Thoracic aorta (tissue), 2 donors: Measurements from ENCODE around the gene GNG3. TPM values are rescaled to one million over a fixed set of nuclear protein-coding genes. Genes with fewer than 3 reads are reported as not detected.

ENCODE experiments used
- ATAC-seq: fragments of 150-250 bp; one replicate; pipeline ENCODE4 v1.8.0; 2017; ENCODE audit warnings: low read depth; ENCODE audit not compliant: insufficient number of reproducible peaks, low FRiP score
- DNase-seq: peaks from one replicate; pipeline ENCODE4 v3.0.0-alpha.2; 2020; ENCODE audit warnings: low spot score
- H3K27ac ChIP-seq, 2 donors: fragments of 200-600 bp; sonication (generic); 1 replicate in 1 of 2; 2 replicates in 1 of 2; pipeline ENCODE4 v1.5.1; 2016; ENCODE audit warnings: mild to moderate bottlenecking in 2 of 2, moderate library complexity in 2 of 2
- H3K27me3 ChIP-seq: fragments of 200-600 bp; sonication (generic); replicated peaks from 2 replicates; pipeline ENCODE4 v1.6.0; 2016; ENCODE audit warnings: mild to moderate bottlenecking; ENCODE audit not compliant: insufficient read depth
- H3K36me3 ChIP-seq: fragments of 200-600 bp; sonication (generic); one replicate; pipeline ENCODE4 v1.5.1; 2016
- H3K4me1 ChIP-seq, 2 donors: fragments of 200-600 bp; sonication (generic); 1 replicate in 1 of 2; 2 replicates in 1 of 2; pipeline versions ENCODE4 v1.5.1 to v1.6.0; 2016; ENCODE audit warnings: low read depth in 2 of 2, mild to moderate bottlenecking in 1 of 2; ENCODE audit not compliant: control insufficient read depth in 1 of 2
- H3K4me3 ChIP-seq: fragments of 200-600 bp; sonication (generic); 2 replicates; pipeline ENCODE4 v1.5.1; 2016; ENCODE audit warnings: mild to moderate bottlenecking
- H3K9me3 ChIP-seq: fragments of 200-600 bp; sonication (generic); 2 replicates; pipeline ENCODE4 v1.5.1; 2016
- total RNA-seq, 2 donors: library from RNA; depleted of rRNA; stranded (reverse); fragments of >200 nt; gene quantifications; one replicate each; pipeline versions ENCODE4 v1.1.0 to v1.2.3, GENCODE V29; 2016
- TF ChIP-seq, protein P1 (sequence below): fragments of 200-600 bp; sonication (generic); IDR thresholded peaks from one replicate; pipeline ENCODE4 v1.5.1; 2019; ENCODE audit warnings: antibody characterized with exemption

The GNG3 gene
- total RNA-seq, 2 donors from 2014 or later, result not detected

DNA sequence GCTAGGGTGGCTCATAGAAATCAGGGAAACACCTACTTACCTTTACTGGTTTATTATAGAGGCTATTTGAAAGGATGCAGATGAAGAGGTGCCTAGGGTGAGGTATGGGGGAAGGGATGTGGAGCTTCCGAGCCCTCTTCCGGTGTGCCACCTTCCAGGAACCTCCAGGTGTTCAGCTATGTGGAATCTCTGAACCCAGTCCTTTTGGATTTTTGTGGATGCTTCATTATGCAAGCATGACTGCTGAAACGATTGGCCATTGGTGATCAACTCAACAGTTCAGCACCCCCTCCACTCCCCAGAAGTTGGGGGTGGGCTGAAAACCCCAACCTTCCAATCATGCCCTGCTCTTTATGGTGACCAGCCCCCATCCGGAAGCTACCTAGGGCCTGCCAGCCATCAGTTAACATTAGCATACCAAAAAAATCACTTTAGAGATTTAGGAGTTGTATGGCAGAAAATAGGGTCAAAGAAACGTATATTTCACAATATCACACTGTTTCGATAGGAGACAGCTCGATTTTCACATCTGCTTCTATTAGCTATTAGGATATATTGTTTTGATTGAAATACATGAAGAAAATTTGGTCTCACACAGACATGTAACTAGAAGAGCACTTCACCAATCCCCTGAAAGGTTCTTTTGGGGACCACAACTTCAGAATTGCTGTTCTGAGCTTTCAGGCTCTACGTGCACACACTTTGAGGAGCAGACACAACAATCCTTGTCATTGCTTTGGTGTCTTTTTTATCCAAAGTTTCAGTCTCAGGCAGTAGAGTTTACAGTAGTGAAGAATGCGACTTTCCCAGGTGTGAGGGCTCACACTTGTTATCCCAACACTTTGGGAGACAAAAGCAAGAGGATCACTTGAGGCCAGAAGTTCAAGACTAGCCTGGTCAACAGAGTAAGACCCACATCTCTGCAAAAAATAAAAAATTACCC is 50.6 kb downstream of the GNG3 start:
- Histone ChIP-seq H3K9me3 (no peaks in the 10 kb centered on the region), H3K27ac (no peak overlapping the region), H3K27me3 (no peaks in the 10 kb centered on the region), H3K36me3 (peaks cover 3% of the 10 kb centered on the region), H3K4me3 (no peak overlapping the region), H3K4me1 (peaks cover 18 to 23% of the 10 kb centered on the region in 2 donors)
- TF ChIP-seq, protein P1, sequence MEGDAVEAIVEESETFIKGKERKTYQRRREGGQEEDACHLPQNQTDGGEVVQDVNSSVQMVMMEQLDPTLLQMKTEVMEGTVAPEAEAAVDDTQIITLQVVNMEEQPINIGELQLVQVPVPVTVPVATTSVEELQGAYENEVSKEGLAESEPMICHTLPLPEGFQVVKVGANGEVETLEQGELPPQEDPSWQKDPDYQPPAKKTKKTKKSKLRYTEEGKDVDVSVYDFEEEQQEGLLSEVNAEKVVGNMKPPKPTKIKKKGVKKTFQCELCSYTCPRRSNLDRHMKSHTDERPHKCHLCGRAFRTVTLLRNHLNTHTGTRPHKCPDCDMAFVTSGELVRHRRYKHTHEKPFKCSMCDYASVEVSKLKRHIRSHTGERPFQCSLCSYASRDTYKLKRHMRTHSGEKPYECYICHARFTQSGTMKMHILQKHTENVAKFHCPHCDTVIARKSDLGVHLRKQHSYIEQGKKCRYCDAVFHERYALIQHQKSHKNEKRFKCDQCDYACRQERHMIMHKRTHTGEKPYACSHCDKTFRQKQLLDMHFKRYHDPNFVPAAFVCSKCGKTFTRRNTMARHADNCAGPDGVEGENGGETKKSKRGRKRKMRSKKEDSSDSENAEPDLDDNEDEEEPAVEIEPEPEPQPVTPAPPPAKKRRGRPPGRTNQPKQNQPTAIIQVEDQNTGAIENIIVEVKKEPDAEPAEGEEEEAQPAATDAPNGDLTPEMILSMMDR, result no peak
- ATAC-seq (no peak), DNase-seq (no peak)

Other genes starting within 250 kb of the GNG3 start
- 1,000 to 10,000 TPM; 1,009 to 1,046 TPM for gene AHNAK, start 160.9 kb upstream of the GNG3 start, total RNA-seq
- 100 to 1,000 TPM; 719 to 780 TPM for gene EEF1G, start 133.8 kb upstream of the GNG3 start, total RNA-seq
- gene TUT1, start 116.2 kb upstream of the GNG3 start, total RNA-seq, result 10 to 100 TPM in 1 of 2 donors, 1 to 10 TPM in 1; 9.5 to 12.5 TPM
- gene MTA2, start 105.8 kb upstream of the GNG3 start, total RNA-seq, result 100 to 1,000 TPM in 1 of 2 donors, 10 to 100 TPM in 1; 55.9 to 124 TPM
- 100 to 1,000 TPM; 106 to 111 TPM for gene EML3, start 94.9 kb upstream of the GNG3 start, total RNA-seq
- 10 to 100 TPM; 11.4 to 12.6 TPM for gene ROM1, start 94.4 kb upstream of the GNG3 start, total RNA-seq
- 10 to 100 TPM; 27.5 to 30.3 TPM for gene B3GAT3, start 85.7 kb upstream of the GNG3 start, total RNA-seq
- gene GANAB, start 61.1 kb upstream of the GNG3 start, total RNA-seq, result 100 to 1,000 TPM; 120 to 159 TPM
- 10 to 100 TPM; 16.4 to 24.3 TPM for gene INTS5, start 54.4 kb upstream of the GNG3 start, total RNA-seq
- 10 to 100 TPM; 20.5 to 28.6 TPM for gene C11orf98, start 42.5 kb upstream of the GNG3 start, total RNA-seq
- 1 to 10 TPM; 1.5 to 2.9 TPM for gene CSKMT, start 42.4 kb upstream of the GNG3 start, total RNA-seq
- 1 to 10 TPM; 2.3 to 7.3 TPM for gene UQCC3, start 36.0 kb upstream of the GNG3 start, total RNA-seq
- 1 to 10 TPM; 3.7 to 7.8 TPM for gene LBHD1, start 35.4 kb upstream of the GNG3 start, total RNA-seq
- 100 to 1,000 TPM in 1 of 2 donors, 10 to 100 TPM in 1; 88.6 to 159 TPM for gene UBXN1, start 28.6 kb upstream of the GNG3 start, total RNA-seq
- 10 to 100 TPM; 10.5 to 22.5 TPM for gene LRRN4CL, start 18.1 kb upstream of the GNG3 start, total RNA-seq
- gene BSCL2, start 252 bp upstream of the GNG3 start, total RNA-seq, result 10 to 100 TPM; 14.0 to 50.9 TPM
- gene HNRNPUL2, start 19.8 kb downstream of the GNG3 start, total RNA-seq, result 10 to 100 TPM; 21.3 to 41.8 TPM
- gene TTC9C, start 20.8 kb downstream of the GNG3 start, total RNA-seq, result 10 to 100 TPM in 1 of 2 donors, 1 to 10 TPM in 1; 9.1 to 14.5 TPM
- gene ZBTB3, start 46.5 kb downstream of the GNG3 start, total RNA-seq, result 1 to 10 TPM; 6.2 to 7.6 TPM
- gene POLR2G, start 53.9 kb downstream of the GNG3 start, total RNA-seq, result 10 to 100 TPM; 37.0 to 54.4 TPM
- gene TAF6L, start 63.7 kb downstream of the GNG3 start, total RNA-seq, result 10 to 100 TPM; 18.5 to 22.2 TPM
- gene TMEM179B, start 79.7 kb downstream of the GNG3 start, total RNA-seq, result 10 to 100 TPM; 45.6 to 70.8 TPM
- 10 to 100 TPM; 11.1 to 30.2 TPM for gene TMEM223, start 84.3 kb downstream of the GNG3 start, total RNA-seq
- 100 to 1,000 TPM in 1 of 2 donors, 10 to 100 TPM in 1; 82.9 to 109 TPM for gene NXF1, start 97.8 kb downstream of the GNG3 start, total RNA-seq
- 10 to 100 TPM; 32.0 to 46.8 TPM for gene STX5, start 124.4 kb downstream of the GNG3 start, total RNA-seq
- gene TEX54, start 125.2 kb downstream of the GNG3 start, total RNA-seq, result not detected
- gene WDR74, start 131.9 kb downstream of the GNG3 start, total RNA-seq, result 10 to 100 TPM; 19.8 to 55.2 TPM
- gene SLC3A2, start 173.2 kb downstream of the GNG3 start, total RNA-seq, result 100 to 1,000 TPM; 138 to 739 TPM
- not detected for gene CHRM1, start 213.7 kb downstream of the GNG3 start, total RNA-seq